Stimulated activated CD4-positive, alpha-beta T cell treated with anti-CD3 and anti-CD28 coated beads, Interleukin-1b, Interleukin-23, amount 100 ng/mL, for 24 hours (primary cell): ENCODE results near the gene RHOBTB3.
"Not testable (repeated sequence)": the region's sequence is repeated elsewhere in the genome, so short reads cannot be mapped to it uniquely, and the experiment has no call there.

Source experiments
- DNase-seq, 4 experiments: peaks; one replicate each; pipeline ENCODE4 v3.0.0-alpha.2; 2020; ENCODE audit warnings: low read depth in 4 of 4, low spot score in 1 of 4

RHOBTB3 gene, protein sequence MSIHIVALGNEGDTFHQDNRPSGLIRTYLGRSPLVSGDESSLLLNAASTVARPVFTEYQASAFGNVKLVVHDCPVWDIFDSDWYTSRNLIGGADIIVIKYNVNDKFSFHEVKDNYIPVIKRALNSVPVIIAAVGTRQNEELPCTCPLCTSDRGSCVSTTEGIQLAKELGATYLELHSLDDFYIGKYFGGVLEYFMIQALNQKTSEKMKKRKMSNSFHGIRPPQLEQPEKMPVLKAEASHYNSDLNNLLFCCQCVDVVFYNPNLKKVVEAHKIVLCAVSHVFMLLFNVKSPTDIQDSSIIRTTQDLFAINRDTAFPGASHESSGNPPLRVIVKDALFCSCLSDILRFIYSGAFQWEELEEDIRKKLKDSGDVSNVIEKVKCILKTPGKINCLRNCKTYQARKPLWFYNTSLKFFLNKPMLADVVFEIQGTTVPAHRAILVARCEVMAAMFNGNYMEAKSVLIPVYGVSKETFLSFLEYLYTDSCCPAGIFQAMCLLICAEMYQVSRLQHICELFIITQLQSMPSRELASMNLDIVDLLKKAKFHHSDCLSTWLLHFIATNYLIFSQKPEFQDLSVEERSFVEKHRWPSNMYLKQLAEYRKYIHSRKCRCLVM

GRCh38 chr5:95730730-95731570 lies at the start of gene RHOBTB3:
Gene RHOBTB3 (plus strand): TSS chr5:95731336. CDS start chr5:95731683, 347 bp downstream.
- peak in 2 of 4 experiments; percentile 13 to 15 for DNase-seq

DNA sequence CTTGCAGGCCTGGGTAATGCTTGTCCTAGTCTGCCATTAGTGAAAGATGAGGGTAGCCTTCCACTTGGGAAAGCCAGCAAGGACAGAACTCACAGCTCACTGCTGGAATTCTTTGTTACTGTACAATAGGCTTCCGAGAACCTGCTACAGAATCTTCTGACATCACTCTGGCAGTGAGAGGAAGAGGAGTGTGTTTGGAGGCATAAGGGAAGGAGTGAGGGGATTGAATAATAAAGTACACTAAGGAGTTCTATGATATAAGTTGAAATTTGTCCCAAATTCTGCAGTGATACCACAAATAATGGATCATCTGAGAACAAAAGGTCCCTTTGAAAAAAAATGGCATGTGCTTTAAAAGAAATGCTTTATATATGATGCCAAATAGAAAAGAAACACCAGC lies 48.2 kb upstream of the RHOBTB3 start, which contains the start of gene SPATA9:
Gene SPATA9, minus strand, starts transcription at position 101 of the 400 bp plus-strand sequence. CDS start 137 bp downstream, outside the sequence.
- no peak for DNase-seq

DNA sequence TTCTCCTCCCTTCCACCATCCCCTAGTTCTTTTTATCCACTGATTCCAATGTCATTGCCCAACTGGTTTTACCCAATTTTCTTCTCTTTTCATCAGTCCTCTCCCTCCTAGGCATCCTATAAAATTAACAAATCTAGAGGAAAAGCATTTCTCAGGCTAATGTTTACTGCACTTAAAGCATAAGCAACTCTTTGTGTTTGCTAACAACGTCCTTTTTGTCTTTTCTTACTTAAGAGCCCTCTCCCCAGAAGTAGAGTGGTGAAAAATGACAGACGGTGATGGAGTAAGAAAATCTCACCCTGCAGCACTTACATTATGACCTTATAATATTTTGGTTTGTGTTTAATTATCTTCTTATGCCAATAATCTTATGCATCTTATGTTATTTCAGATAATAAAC lies 46.8 kb upstream of the RHOBTB3 start:
- no peak for DNase-seq

DNA sequence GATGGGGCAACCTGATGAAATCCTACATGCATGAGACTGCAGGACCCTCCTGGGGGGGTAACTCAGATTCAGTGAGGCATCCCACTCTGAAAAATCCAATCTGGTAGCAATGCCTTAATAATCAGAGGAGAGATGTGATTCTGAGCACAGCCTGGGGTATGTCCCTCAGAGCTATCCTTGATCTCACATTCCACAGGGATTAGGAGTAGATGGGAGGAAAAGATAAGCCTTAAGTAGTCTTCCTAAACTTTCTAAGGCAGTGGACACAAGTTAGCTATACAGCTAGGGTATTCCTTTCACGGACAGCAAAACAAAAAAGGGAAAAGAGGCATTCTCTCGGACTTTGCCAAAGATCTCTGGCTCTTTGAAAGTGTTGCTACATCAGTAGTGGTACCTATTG lies 44.5 kb upstream of the RHOBTB3 start:
- DNase-seq, result no peak

DNA sequence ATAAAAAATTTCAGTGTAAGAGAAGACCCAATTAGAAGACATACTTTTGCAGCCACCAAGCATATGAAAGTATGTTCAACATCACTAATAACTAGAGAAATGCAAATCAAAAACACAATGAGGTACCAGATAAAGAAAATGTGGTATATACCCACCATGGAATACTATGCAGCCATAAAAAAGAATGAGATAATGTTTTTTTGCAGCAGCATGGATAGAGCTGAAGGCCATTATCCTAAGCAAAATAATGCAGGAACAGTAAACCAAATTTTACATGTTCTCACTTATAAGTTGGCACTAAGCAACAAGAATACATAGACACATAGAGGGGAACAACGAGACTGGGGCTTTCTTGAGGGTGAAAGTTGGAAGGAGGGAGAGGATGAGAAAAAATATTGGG lies 41.5 kb upstream of the RHOBTB3 start:
- no peak for DNase-seq

DNA sequence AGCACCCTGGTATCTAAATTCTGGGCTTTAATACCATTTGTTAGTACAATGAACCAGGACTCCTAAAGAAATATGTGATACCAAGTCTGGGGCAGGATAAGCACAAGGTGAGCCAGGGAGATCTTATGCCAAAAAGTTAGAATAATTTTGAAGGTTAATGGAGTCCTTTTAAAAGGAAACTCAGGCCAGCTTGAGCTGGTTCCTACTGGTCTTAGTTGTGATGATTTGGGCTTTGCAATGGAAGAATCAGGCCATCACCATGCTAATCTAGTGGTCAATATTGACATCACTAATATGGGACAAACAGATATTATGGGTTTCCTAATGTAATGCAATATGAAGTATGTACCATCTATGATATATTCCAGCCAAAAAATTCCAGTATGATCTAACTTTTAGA lies 40.8 kb upstream of the RHOBTB3 start:
- no peak for DNase-seq

- DNase-seq, result no peak
These were observed 33.1 kb upstream of the RHOBTB3 start for GRCh38 chr5:95697781-95698681.

DNA sequence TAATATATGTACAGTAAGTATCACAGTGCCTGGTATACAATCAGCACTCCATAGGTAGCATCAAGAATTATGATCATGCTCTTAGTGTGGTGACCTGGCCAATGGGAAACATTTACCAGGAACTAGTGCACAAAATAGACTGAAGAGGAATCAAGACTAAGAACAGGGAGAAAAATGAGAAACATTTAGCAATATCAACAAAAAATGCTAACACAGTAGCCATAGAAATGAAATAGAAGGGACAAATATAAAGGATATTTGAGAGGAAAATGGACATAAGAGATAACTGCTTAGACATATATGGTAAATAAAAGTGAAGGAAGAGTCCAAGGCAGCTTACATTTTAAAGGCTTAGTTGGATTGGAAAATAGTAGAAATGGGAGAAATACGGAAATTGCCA lies 31.8 kb upstream of the RHOBTB3 start:
- no peak for DNase-seq

DNA sequence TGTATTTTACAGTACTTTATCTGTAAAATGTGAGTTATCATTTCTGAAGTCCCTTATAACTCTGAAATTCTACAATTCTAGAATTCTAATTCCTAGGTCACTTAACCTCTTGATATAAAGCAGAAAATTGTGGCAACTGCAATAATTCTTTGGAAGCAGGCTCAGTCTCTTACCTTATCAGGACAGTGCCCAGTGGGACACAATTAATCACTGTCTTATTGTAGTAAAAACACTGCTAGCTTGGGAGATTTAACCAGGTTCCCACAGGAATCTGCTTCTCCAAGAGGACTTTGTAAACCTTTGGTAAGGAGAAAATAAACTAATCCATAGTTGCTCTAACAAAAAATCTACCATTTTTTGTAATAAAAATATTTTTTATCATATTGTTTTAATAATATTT lies 30.1 kb upstream of the RHOBTB3 start:
- DNase-seq, result no peak

DNA sequence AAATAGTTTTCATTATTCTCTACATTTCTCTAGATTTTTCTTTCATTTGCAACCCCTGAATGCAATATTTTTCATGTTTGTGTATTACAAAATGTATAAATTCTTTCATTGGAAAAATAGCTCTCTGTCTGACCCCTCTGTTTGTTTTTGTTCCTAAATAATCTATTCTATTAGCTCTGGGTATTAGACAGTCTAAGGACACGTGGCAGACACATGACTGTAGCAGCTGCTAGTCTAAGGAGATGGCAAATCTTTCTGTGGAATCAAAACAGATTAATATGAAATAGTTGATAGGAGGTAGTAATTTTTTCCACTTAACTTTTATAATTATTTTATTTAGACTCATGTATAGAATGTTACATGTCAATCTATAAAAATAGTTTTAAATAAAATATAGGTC lies 27.0 kb upstream of the RHOBTB3 start:
- DNase-seq, result no peak

- not testable (repeated sequence) for DNase-seq
These were observed 24.9 kb upstream of the RHOBTB3 start for GRCh38 chr5:95706196-95706595.

DNA sequence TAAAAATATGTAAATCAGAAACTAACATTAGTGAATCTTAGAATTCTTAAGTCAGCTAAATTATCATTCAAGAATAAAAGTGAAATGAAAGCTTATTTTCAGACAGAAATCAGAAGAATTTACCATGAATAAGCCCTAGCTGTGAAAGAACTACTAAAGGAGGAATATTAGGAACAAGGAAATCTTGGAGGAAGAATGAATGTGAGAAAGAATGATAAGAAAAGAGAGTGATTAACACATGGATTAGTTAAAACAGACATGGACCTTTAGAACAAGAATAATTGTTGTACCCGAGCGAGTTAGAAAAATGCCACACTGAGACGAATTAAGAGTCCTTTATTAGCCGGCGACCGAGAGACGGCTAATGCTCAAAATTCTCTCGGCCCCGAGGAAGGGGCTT lies 24.1 kb upstream of the RHOBTB3 start:
- no peak for DNase-seq

GRCh38 chr5:95707534-95708188 lies 23.5 kb upstream of the RHOBTB3 start:
- not testable (repeated sequence) for DNase-seq

DNA sequence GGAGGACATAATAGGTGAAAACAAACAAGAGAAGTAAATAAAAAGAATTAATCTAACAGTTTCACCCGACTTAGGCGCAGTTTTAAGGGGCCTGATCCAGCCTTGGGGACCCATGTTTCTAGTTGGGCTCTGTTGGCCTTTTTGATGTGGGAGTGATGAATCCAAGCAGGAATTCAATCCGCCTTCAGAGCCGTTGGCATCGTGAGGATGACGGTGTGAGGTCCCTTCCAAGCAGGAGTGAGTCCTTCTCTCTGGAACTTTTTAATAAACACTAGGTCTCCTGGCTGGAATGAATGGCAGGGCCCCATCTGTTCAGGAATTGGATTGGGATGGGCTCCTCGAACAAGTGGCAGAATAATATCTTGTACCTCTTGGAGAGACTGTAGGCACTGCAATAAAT lies 22.3 kb upstream of the RHOBTB3 start:
- DNase-seq, result no peak

DNA sequence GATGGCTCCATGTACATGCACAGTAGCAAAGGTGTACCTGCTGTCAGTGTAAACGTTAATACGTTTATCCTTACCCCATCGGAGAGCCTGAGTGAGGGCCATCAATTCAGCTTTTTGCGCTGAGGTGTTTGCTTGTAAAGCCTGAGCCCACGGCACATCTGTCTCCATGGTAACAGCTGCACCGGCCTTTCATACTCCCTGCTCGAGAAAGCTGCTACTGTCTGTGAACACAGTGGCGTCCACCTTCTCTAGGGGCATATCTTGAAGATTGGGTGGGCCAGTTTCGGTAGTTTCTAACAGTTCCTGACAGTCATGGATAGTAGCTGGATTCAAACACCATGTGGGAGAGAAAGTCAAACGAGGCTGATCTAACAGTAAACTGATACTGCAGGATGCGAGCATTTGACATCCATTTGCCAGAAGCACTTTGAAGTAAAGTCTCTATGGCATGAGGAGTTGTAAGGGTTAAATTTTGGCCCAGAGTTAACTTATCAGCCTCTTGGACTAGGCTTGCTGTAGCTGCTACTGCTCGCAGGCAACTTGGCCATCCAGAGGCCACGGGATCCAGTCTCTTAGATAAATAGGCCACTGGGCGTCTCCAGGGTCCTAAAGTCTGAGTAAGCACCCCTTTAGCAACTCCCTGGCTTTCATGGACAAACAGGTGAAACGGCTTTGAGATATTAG lies 21.0 kb upstream of the RHOBTB3 start:
- no peak for DNase-seq

- DNase-seq, result not testable (repeated sequence)
These were observed 20.3 kb upstream of the RHOBTB3 start for GRCh38 chr5:95710651-95711500.

GRCh38 chr5:95711501-95712346 lies 19.4 kb upstream of the RHOBTB3 start:
- DNase-seq, result no peak
